Measurements from ENCODE around the gene PIK3R4.

The PIK3R4 gene

GRCh38 chr3:130688697-130689470, 57.7 kb downstream of the PIK3R4 start:
- DNase-seq (ENCODE audit: low spot score): no peak

DNA sequence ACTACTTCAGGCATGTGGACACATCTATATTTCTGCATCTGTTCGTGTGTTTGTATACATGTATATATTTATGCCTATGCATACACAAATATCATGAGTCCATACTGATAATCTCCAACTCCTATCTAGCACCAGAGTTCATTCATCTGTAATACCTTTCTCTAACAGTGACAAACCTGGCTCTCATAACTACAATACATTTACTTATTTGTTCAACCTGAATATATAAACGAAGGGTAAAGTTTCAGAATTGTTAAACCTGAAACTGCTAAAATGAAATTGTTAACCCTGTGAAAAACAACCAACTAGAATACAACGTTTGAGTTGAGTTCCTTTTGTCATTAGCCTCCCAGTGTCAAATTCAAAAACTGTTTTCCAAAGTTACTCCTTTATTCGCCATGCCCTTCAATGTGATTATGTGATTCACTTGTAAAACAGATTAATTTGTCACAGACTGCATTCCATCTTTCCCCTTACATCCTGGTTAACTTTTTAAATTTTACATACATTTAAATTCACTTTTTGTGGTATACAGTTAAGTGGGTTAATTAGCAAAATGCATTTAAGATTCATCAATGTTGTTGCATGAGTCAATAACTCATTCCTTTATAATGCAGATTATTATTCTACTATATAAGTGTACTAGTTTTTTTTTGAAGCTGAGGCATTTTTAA, 58.5 kb downstream of the PIK3R4 start:
- DNase-seq (ENCODE audit: low spot score): no peak

DNA sequence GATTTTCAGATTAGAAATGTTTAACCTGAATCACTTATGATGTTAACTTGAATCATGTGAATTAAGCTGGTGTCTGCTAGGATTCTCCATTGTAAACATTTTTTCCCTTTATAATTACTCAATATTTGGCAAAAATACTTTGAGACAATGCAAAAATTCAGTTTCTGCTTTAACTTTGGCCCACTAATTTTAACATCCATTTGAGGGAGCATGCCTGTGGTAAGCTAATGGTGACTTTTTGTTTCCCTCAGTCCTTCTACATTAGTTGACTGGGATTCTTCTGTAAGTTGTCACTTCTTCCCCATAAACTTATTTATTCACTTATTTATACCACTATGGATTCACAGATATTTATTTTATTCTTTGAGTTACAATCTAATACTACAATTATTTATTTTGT, 59.3 kb downstream of the PIK3R4 start:
- DNase-seq (ENCODE audit: low spot score): peak; percentile 30

DNA sequence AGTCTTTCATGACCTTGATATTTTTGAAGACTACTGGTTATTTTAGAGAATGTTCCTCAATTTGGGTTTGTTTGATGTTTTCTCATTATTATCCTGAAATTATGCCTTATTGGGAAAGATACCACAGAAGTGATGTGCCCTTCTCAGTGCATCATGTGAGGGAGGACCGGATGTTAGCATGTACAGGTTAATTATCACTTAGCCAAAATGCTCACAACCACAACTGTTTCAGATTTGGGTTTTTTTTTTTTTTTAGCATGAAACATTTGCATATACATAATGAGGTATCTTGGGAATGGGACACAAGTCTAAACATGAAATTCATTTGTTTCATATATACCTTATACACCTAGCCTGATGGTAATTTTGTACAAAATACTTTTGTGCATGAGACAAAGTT, 59.8 kb downstream of the PIK3R4 start:
- DNase-seq (ENCODE audit: low spot score): no peak

DNA sequence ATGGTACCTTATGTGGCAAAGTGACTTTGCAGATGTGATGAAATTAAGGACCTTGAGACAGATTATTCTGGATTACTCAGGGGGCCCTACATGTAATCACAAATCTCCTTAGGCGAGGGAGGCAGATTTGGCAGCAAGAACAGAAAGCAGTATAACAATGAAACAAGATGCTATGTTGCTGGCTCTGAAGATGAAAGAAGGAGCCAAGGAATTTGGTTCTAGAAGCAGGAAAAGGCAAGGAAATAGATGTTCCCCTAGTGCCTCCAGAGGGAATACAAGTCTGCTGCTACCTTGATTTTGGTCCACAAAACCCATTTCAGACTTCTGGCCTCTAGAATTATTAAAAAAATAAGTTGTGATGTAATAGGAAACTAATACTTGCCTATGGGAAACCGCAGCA, 64.5 kb downstream of the PIK3R4 start:
- DNase-seq (ENCODE audit: low spot score): no peak

GRCh38 chr3:130679218-130679617, 67.4 kb downstream of the PIK3R4 start:
- no peak for DNase-seq (ENCODE audit: low spot score)

- DNase-seq (ENCODE audit: low spot score): no peak
Observed at GRCh38 chr3:130677343-130677742, 69.3 kb downstream of the PIK3R4 start.

DNA sequence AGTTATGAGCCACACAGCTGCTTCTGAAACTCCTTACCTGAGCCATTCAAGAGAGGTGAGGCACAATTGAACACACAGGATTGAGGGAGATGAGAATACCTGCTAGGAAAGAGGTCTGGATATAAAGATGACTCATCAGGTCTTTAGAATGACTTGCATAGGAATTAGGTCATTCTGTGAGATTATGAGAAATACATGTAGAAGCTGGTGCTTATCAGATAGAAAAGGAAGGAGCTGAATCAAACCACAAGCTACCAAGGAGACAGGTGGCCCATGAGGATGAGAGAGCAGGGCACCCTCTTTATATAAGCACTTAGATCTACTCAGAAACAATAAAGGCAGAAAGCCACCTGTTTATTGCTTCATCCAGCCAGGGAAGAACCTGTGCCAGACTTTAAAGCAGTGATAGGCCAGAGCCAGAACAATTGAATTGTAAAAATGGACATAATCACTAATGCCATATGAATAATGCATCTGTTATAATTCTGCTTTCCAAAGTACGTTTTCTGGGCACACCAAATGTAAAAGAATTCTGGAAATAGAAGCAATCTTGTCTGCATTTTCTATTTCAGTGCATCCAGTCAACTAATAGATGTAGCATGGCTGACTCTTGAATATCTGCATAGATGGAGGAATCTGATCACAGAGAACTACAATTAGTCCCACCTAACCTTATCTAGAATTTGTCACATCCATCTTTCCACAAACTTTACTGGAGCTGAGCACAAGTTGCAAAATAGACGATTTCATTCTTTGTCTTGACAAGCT, 74.9 kb downstream of the PIK3R4 start:
- no peak for DNase-seq (ENCODE audit: low spot score)

DNA sequence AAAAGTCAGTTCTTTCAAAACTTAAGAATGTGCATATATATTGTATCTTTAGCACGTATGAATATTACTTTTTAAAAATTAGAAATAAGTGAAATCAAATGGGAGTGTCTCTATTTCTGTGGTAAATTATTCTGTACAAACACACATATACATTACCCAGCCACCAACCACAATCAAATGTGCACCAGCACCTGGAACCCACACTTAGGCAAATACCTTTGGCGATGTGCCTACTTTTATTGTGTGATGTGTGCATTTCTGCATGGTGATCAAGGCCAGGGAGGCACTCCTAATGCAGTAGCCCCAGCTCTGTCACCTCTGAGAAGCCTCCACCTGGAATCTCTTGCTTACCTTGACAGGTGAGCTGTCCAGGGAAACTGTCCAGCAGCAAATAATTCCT, 76.9 kb downstream of the PIK3R4 start:
- no peak for DNase-seq (ENCODE audit: low spot score)

- DNase-seq (ENCODE audit: low spot score): no peak
Observed at GRCh38 chr3:130663092-130663491, 83.5 kb downstream of the PIK3R4 start.

DNA sequence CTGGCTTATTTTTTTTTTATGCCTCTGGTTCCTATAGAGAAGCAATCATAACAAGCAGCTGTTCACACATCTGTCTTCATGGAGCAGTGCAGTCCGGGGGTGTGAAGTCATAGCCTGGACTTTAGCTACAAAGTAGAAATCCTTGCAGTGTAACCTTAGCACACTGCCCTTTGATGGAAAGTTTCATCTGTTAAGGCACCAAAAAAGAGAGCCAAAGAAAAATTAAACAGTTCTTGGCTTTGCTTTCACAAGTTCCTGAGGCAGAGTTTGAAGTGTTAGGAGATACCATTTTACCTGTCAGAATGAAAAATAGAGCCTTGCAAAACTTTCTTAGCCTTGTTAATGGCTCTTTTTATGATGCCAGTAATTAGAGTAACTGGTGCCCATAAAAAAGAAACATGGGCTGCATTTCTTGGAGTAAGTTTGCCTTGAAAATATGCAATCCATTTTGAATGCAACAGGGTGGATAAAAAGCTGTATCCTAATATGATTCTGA, 84.1 kb downstream of the PIK3R4 start:
- no peak for DNase-seq (ENCODE audit: low spot score)

DNA sequence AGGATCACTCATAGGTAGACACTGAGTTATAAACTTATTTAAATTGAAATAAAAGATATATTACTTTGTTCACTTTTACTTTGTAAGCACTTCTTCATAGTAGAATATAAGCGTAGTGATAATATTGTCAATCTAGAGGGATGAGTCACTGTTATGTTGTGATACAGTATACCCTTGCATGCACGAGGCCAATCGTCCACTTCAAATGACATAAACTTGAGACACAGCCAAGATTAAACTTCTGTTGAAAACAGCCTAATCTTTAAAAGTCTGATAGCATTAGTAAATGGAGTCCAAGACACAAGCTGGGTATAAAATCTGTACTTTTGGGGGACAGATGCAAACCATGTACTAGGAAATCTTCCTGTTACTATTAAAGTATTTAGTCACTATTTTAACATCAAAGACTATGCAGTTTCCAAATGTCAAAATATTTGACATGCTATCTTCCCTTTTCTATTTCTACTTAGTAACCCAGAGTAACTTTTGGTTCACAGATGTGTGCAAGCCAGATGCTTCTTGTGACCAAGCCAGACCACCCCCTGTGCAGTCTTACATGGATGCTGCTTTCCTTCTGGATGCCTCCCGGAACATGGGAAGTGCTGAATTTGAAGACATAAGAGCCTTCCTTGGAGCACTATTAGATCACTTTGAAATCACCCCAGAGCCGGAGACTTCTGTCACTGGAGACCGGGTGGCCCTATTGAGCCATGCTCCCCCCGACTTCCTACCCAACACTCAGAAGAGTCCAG, 85.3 kb downstream of the PIK3R4 start:
- DNase-seq (ENCODE audit: low spot score): no peak

DNA sequence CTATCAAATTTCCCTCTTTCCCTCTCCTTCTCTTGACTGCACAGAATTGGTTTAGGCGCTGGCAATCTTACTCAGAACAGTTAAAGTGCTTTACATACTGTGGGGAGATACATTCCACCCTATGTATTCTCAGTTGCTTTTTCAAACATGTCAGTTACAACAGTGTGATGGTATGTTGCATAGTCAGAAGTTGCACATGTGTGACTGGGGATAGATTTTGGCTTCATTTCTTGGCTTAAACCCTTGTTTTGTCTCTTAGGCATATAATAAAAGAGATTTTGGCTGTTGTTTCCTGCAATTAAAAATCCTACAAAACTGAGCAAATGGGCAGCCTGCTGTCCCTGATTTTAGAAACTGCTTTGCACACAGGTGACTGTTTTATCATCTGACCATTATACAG, 86.7 kb downstream of the PIK3R4 start:
- DNase-seq (ENCODE audit: low spot score): no peak

GRCh38 chr3:130658678-130659077, 88.0 kb downstream of the PIK3R4 start:
- peak; percentile 30 for DNase-seq (ENCODE audit: low spot score)

GRCh38 chr3:130656627-130657026, 90.0 kb downstream of the PIK3R4 start:
- no peak for DNase-seq (ENCODE audit: low spot score)

GRCh38 chr3:130654921-130655320, 91.7 kb downstream of the PIK3R4 start:
- no peak for DNase-seq (ENCODE audit: low spot score)

DNA sequence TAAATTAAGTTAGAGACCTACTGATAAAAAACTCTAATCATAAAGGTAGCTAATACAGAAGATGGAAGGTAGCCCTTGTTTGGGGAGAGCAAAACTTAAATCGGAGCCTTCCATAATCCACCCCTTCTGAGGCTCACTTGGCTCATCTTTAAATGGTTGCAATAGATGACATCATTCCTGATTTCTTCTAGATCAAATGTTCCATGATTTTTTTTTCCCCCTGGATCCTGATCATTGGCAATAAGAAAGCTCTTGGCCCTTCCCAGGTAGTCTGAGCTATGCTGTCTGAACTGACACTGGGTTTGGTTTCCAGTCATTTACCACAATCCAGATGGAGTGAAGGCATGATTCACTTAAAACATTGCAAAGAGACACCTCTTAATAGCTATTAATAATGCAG, 92.5 kb downstream of the PIK3R4 start:
- no peak for DNase-seq (ENCODE audit: low spot score)

DNA sequence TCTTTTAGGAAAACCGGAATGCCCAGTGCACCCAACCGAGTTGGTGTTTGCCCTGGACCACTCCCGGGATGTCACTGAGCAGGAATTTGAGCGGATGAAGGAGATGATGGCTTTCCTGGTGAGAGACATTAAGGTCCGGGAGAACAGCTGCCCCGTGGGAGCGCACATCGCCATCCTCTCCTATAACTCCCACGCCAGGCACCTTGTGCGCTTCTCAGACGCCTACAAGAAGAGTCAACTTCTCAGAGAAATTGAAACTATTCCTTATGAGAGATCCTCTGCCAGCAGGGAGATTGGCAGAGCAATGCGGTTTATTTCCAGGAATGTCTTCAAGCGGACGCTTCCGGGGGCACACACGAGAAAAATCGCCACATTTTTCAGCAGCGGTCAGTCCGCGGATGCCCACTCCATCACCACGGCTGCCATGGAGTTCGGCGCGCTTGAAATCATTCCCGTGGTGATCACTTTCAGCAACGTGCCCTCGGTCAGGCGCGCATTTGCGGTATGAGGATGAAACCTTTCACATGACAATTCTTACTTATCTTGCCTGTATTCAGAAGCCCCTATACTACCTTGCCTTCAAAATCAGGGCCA, 97.5 kb downstream of the PIK3R4 start:
- no peak for DNase-seq (ENCODE audit: low spot score)

DNA sequence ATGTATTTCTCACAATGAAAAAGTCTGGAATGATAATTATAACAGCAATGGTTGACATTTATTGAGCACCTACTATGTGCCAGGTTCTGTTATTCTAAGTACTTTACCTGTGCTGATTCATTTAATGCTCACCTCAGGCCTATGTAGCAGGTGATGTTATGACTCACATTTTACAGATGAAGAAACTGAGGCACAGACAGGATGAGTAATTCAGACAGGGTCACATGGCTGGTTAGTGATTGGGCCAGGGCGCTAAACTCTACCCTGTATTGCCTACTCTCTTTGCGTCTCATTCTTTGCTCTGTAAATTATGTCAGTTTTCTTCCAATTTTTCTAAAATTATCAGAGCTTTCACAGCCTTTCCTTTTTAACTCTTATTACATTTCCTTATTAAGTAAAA, 98.3 kb downstream of the PIK3R4 start:
- no peak for DNase-seq (ENCODE audit: low spot score)

- no peak for DNase-seq (ENCODE audit: low spot score)
Observed at GRCh38 chr3:130645261-130645660, 101.4 kb downstream of the PIK3R4 start.

GRCh38 chr3:130644628-130645253, 101.9 kb downstream of the PIK3R4 start:
- DNase-seq (ENCODE audit: low spot score): peak; percentile 14
